ENCODE results near the gene OCRL.

Gene OCRL

DNA sequence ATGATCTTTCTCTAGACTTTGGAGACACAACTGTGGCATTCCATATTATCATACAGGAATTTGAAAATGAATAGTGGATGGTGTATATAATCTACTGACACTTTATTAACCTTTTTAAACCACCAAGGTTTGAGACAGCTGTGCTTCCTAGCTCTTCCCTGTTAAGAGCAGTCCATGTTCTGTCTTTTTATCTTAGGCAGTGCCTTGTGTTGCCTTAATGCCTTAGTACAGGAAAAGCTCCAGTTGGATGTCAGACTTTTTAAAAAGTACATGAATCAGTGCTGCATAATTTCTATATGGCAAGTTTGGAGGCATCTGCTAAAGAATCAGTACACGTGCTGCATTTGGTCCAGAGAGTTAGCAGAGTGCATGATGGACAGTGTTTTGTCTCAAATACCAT, 45.1 kb downstream of the OCRL start:
- no peak for DNase-seq (ENCODE audit: low read depth in 2 of 2, low spot score in 1 of 2)

DNA sequence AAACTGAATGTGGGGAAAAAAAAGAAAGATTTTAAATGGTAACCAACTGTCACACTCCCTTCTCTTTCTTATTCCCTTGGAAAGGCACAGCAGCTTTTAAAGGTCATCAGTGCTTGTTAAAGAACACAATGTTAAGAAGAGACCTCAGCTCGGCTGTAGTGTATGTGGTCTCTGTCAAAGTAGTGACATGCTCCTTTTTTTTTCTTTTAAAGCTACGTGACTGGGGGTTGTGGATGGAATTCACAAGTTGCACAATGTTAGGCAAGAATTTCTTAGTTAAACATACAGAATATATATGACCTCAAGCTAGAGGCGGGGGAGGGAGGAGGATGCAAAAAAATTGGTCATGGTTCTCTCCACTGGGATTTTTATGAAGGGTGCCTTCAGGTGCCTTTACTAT, 45.6 kb downstream of the OCRL start:
- no peak for DNase-seq (ENCODE audit: low read depth in 2 of 2, low spot score in 1 of 2)

DNA sequence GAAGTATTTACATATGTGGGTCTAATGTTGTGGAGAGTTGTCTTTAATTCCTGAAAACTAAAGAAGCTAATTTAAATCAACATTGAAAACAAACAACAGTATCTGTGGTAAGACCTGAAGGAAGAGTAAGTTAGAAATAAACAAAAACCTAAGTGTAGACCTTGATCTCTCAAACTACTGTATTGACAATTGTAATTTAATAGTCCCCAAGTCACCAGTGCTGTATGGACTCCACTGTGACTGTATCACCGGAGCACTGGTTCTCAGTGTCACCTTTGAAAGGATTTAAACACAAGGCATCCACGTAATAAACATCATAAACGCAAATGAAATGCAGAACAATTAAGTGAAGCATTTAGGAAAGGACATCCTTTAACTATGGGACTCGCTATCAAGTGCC, 46.4 kb downstream of the OCRL start:
- DNase-seq (ENCODE audit: low read depth in 2 of 2, low spot score in 1 of 2): no peak

DNA sequence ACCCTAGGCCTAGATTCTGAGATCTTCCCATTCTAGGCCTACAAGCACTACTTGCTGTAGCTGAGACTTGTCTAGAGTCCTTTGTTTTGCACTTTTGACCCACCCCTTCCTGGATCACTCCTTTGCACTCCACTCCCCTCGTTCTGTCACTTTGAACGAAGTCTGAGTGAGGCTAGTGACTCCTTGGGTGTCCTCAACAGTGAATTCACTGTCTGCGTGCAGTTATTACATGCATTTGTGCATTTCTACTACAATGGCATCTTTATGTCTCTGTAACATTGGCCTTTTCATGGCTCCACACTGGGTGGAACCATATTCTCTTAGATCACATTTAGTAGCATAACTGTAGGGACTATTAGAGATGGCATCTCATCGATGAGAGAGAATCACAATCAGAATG, 50.5 kb downstream of the OCRL start:
- DNase-seq (ENCODE audit: low read depth in 2 of 2, low spot score in 1 of 2): no peak

- no peak for DNase-seq (ENCODE audit: low read depth in 2 of 2, low spot score in 1 of 2)
Measured at GRCh38 chrX:129593137-129593536, 53.1 kb downstream of the OCRL start.

GRCh38 chrX:129594781-129595180, 54.7 kb downstream of the OCRL start:
- no peak for DNase-seq (ENCODE audit: low read depth in 2 of 2, low spot score in 1 of 2)

GRCh38 chrX:129596077-129596476, 56.0 kb downstream of the OCRL start:
- DNase-seq (ENCODE audit: low read depth in 2 of 2, low spot score in 1 of 2): no peak

- no peak for DNase-seq (ENCODE audit: low read depth in 2 of 2, low spot score in 1 of 2)
Measured at GRCh38 chrX:129597905-129598304, 57.8 kb downstream of the OCRL start.

DNA sequence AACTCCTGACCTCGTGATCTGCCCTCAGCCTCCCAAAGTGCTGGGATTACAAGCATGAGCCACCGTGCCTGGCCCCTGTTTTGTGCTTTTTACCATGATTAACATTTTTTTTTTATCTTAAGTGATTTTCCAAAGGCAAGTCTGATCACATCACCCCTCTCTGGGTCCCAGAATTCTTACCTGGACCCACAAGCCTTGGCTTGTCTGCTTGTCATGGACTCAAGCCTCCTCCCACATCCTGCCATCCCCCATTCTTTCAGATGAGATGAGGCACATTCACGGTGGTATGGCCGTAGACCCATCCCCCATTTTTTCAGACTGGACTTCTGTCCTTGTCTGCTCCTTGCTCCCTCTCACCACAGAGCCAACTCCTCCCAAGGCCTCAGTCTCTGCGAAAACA, 59.4 kb downstream of the OCRL start:
- no peak for DNase-seq (ENCODE audit: low read depth in 2 of 2, low spot score in 1 of 2)

DNA sequence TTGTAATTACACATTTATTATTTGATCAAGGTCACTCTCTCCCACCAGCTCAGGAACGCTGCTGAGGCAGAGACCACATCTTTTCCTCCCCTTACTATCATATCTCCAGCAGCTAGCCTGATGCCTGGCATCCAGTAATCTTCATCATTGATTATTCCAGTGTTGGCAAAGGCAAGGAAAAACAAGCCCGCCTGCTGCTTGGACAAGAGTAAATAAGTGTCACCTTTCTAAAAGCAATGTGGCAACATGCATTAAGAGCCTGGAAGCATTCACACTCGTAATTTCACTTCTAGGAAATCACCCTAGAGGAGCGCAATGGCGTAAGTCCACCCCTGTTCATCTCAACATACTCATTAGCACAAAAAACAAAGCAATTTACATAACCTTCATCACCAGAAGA, 59.9 kb downstream of the OCRL start:
- no peak for DNase-seq (ENCODE audit: low read depth in 2 of 2, low spot score in 1 of 2)

DNA sequence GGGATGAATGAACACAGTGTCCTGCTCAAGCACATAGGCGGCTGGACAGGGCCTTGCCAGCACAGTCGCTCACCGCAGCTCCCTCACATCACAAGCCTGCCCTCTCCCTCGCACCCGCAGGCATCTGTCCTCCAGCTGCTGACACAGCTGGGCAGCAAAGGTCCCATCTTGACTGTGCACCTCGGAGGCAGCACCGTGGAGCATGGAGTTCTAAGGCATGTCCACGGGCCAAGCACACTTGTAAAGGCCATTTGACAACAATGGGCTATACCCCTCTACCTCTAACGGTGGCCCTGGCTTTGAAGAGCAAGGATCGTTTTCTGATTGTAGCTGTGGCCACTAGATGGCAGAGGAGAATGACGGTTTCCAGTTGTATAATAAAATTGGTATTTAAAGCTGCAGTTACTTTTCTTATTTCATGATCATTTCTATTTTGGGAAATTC, 60.9 kb downstream of the OCRL start:
- no peak for DNase-seq (ENCODE audit: low read depth in 2 of 2, low spot score in 1 of 2)

- DNase-seq (ENCODE audit: low read depth in 2 of 2, low spot score in 1 of 2): peak; percentile 28
Measured at GRCh38 chrX:129606918-129607317, 66.9 kb downstream of the OCRL start.

GRCh38 chrX:129608496-129608895, 68.4 kb downstream of the OCRL start:
- no peak for DNase-seq (ENCODE audit: low read depth in 2 of 2, low spot score in 1 of 2)

- no peak for DNase-seq (ENCODE audit: low read depth in 2 of 2, low spot score in 1 of 2)
Measured at GRCh38 chrX:129609395-129609794, 69.3 kb downstream of the OCRL start.

DNA sequence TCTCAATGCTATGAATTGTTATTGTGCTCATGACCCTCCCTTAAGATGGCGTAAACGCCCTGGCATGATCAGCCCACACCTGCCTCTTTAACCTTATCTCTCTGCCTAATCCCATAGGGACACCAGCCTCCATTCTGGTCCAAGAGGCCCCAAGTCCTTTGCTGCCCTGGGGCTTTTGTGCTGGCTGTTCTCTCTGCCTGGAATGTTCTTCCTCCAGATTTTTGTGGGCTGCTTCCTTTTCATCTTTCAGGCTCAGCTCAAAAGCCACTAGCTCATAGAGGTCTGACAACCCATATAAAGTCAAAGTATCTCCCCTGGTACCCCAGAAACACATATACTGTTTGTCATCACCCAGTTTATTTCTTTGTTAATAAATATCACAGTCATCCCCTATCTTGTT, 72.3 kb downstream of the OCRL start:
- no peak for DNase-seq (ENCODE audit: low read depth in 2 of 2, low spot score in 1 of 2)

DNA sequence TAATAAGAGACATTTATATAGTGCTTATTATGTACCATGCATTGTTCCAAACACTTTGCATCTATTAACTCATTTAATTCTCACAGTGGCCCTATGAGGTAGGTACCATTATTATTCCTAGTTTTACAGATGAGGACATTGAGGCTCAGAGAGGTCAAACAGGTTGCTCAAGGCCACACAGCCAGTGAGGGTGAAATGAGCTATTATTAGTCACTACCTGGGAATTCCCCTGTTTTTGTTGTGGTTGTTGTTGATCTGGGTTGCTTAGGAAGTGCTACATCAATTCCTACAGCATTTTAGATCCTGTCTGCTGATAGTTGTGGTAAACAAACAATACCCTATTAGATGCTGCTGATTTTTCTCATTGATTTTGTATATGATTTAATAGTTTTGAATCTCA, 73.5 kb downstream of the OCRL start:
- no peak for DNase-seq (ENCODE audit: low read depth in 2 of 2, low spot score in 1 of 2)

- no peak for DNase-seq (ENCODE audit: low read depth in 2 of 2, low spot score in 1 of 2)
Measured at GRCh38 chrX:129614481-129615255, 74.6 kb downstream of the OCRL start.

DNA sequence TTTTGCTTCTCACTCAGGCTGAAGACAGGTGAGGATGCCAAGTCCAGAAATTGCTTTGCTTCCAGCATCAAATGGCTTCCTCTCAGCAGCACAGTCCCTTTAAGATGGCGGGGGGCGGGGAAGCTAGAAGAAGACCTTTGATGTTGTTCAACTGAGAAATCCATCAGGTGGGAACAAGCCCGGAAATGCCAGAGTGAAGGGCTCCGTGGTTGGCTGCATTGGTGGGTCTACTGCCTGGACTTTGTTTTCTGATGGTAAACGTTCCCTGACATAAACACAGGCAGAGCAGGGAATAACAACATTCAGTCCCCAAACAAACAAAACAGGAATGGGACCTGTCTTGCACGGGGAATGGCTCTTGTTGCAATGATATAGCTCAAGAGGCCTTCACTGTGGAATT, 77.4 kb downstream of the OCRL start:
- DNase-seq (ENCODE audit: low read depth in 2 of 2, low spot score in 1 of 2): no peak

DNA sequence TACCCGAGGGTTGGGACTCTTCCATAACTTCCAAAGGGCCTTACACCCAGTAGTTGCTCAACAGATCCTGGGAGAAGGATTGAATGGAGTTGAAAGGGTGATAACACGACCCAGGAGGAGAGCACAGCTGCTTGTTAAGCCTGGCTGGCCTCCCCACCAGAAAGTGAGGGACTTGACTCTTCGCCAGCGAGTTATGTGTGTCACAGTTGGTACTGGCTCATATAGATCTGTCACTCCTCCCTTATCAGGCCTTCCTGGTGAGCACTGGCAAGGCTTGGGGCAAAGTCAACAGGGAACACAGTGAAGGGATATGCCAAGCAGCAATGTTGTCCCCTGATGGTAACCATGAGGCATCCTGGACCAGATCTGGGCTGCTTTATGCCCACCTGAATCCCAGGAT, 78.9 kb downstream of the OCRL start:
- DNase-seq (ENCODE audit: low read depth in 2 of 2, low spot score in 1 of 2): no peak

GRCh38 chrX:129622757-129623301, 82.8 kb downstream of the OCRL start:
- no peak for DNase-seq (ENCODE audit: low read depth in 2 of 2, low spot score in 1 of 2)

GRCh38 chrX:129626026-129626425, 86.0 kb downstream of the OCRL start:
- no peak for DNase-seq (ENCODE audit: low read depth in 2 of 2, low spot score in 1 of 2)

DNA sequence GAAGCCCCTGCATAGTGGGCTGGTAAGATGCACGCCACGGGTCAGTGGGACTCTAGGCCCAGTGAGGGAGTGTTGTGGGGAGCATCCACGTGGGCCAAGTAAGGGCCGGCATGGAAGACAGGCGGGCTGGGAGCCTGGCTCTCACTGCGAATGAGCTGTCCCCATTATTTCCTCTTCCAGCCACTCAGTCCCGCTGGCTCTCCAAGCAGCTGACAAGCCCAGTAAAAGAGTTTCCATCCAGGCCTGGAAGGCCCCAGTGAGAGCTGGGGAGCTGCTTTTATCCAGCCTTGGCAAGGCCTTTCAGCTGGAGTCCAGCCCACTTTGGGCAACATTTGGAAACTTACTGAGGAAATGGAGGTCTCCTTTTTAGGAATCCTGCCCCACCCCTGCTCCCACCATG, 89.8 kb downstream of the OCRL start:
- DNase-seq (ENCODE audit: low read depth in 2 of 2, low spot score in 1 of 2): no peak

GRCh38 chrX:129631849-129632248, 91.8 kb downstream of the OCRL start:
- DNase-seq (ENCODE audit: low read depth in 2 of 2, low spot score in 1 of 2): no peak
